Trophoblast cell (in vitro differentiated cells and primary cell): ENCODE measurements around the gene MAML3.

Experiments
- DNase-seq, 2 donors: peaks; one replicate each; pipeline ENCODE4 v3.0.0-alpha.2; 2016
- H2AFZ ChIP-seq: 2 replicates; pipeline ENCODE4 v1.6.1; 2013; ENCODE audit warnings: low read length, moderate library complexity, mild to moderate bottlenecking; ENCODE audit not compliant: insufficient read depth, poor library complexity
- H2AK5ac ChIP-seq: 2 replicates; pipeline ENCODE4 v1.6.1; 2013; ENCODE audit warnings: mild to moderate bottlenecking, low read length
- H2BK120ac ChIP-seq: 2 replicates; pipeline ENCODE4 v1.6.1; 2013; ENCODE audit warnings: low read length, mild to moderate bottlenecking, moderate library complexity; ENCODE audit not compliant: insufficient read depth, poor library complexity
- H2BK12ac ChIP-seq: 2 replicates; pipeline ENCODE4 v1.6.1; 2013; ENCODE audit warnings: mild to moderate bottlenecking, low read length, moderate library complexity
- H2BK5ac ChIP-seq: 2 replicates; pipeline ENCODE4 v1.6.1; 2013; ENCODE audit warnings: low read length, low read depth, moderate library complexity, mild to moderate bottlenecking; ENCODE audit not compliant: poor library complexity
- H3K14ac ChIP-seq: 2 replicates; pipeline ENCODE4 v1.6.1; 2013; ENCODE audit warnings: mild to moderate bottlenecking, low read length
- H3K18ac ChIP-seq: 2 replicates; pipeline ENCODE4 v1.6.1; 2013; ENCODE audit warnings: mild to moderate bottlenecking, low read length
- H3K23ac ChIP-seq: 2 replicates; pipeline ENCODE4 v1.6.1; 2013; ENCODE audit warnings: low read length
- H3K27ac ChIP-seq: 2 replicates; pipeline ENCODE4 v1.5.1; 2013; ENCODE audit warnings: low read depth, mild to moderate bottlenecking, inconsistent platforms, low read length, moderate library complexity
- H3K27me3 ChIP-seq: 2 replicates; pipeline ENCODE4 v1.6.1; 2013; ENCODE audit warnings: inconsistent platforms, mild to moderate bottlenecking, low read length, moderate library complexity; ENCODE audit not compliant: insufficient read depth
- H3K36me3 ChIP-seq, 2 experiments: 1 replicate in 1 of 2; 2 replicates in 1 of 2; pipeline ENCODE4 v1.6.1; 2013; ENCODE audit warnings: low read length in 2 of 2, mild to moderate bottlenecking in 2 of 2, moderate library complexity in 1 of 2; ENCODE audit not compliant: insufficient read depth in 2 of 2, control insufficient read depth in 1 of 2
- H3K4ac ChIP-seq: 2 replicates; pipeline ENCODE4 v1.6.1; 2013; ENCODE audit warnings: low read depth, mild to moderate bottlenecking, low read length, moderate library complexity
- H3K4me1 ChIP-seq, 2 experiments: 1 replicate in 1 of 2; 2 replicates in 1 of 2; pipeline ENCODE4 v1.6.1; 2013; ENCODE audit warnings: low read length in 2 of 2, mild to moderate bottlenecking in 2 of 2, moderate library complexity in 1 of 2; ENCODE audit not compliant: insufficient read depth in 2 of 2, control insufficient read depth in 1 of 2
- H3K4me2 ChIP-seq: 2 replicates; pipeline ENCODE4 v1.6.1; 2013; ENCODE audit warnings: inconsistent platforms, mild to moderate bottlenecking, low read length, moderate library complexity
- H3K4me3 ChIP-seq: 2 replicates; pipeline ENCODE4 v1.5.1; 2013; ENCODE audit warnings: mild to moderate bottlenecking, low read depth, low read length, inconsistent platforms
- H3K79me1 ChIP-seq: one replicate; pipeline ENCODE4 v1.6.1; 2013; ENCODE audit warnings: low read length
- H3K79me2 ChIP-seq: 2 replicates; pipeline ENCODE4 v1.6.1; 2013; ENCODE audit warnings: low read length, mild to moderate bottlenecking; ENCODE audit not compliant: control insufficient read depth, insufficient read depth, poor library complexity
- H3K9ac ChIP-seq: 2 replicates; pipeline ENCODE4 v1.6.1; 2013; ENCODE audit warnings: mild to moderate bottlenecking, low read length
- H3K9me3 ChIP-seq: 2 replicates; pipeline ENCODE4 v1.6.1; 2013; ENCODE audit warnings: low read depth, mild to moderate bottlenecking, control low read depth, inconsistent platforms, low read length; ENCODE audit not compliant: insufficient read depth
- H4K12ac ChIP-seq: 2 replicates; pipeline ENCODE4 v1.6.1; 2013; ENCODE audit warnings: low read depth, mild to moderate bottlenecking, low read length, moderate library complexity
- H4K8ac ChIP-seq: 2 replicates; pipeline ENCODE4 v1.6.1; 2013; ENCODE audit warnings: low read depth, mild to moderate bottlenecking, low read length, moderate library complexity
- H4K91ac ChIP-seq: one replicate; pipeline ENCODE4 v1.6.1; 2013; ENCODE audit warnings: low read depth, mild to moderate bottlenecking, low read length, moderate library complexity
- WGBS: extraction: QIAGEN DNeasy Blood & Tissue Kit; methylation state at CpG from one replicate; pipeline ENCODE4 v1.1.7; 2013; ENCODE audit warnings: missing lambda C conversion rate; ENCODE audit not compliant: insufficient read length, insufficient coverage; ENCODE audit errors: extremely low coverage; 5-methylcytosine and 5-hydroxymethylcytosine counted together

MAML3 gene

DNA sequence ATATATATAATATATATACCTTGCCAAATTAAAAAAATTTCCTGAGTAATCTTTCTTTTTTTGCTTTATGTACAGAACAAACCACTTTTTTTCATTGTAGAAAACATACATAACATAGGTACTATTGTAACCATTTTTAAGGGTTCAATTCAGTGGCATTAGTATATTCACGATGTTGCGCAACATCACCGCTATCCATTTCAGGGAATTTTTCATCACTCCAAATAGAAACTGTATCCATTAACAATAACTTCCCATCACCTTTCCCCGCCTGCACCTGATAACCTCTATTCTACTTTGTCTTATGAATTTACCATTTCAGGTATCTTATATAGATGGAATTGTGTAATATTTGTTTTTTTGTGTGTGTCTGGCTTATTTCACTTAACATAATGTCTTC, 363.7 kb downstream of the MAML3 start:
- no peak overlapping the region for H3K23ac ChIP-seq
- no peak overlapping the region for H2AFZ ChIP-seq
- H4K12ac ChIP-seq: no peak overlapping the region
- no peak overlapping the region for H4K91ac ChIP-seq
- no peak overlapping the region for H3K4me3 ChIP-seq
- no peak overlapping the region for H3K9ac ChIP-seq
- H4K8ac ChIP-seq: no peak overlapping the region
- WGBS: no CpG with 5 or more reads among the region's 4 CpGs
- H3K14ac ChIP-seq: no peak overlapping the region
- no peak overlapping the region for H3K27ac ChIP-seq
- H3K27me3 ChIP-seq: no peaks in the 10 kb centered on the region
- no peak overlapping the region for H2BK12ac ChIP-seq
- H3K36me3 ChIP-seq: no peaks in the 10 kb centered on the region
- no peak overlapping the region for H2BK120ac ChIP-seq
- H3K18ac ChIP-seq: no peak overlapping the region
- no peaks in the 10 kb centered on the region for H3K9me3 ChIP-seq
- H3K4ac ChIP-seq: no peak overlapping the region
- no peaks in the 10 kb centered on the region for H3K4me1 ChIP-seq
- no peak overlapping the region for H2BK5ac ChIP-seq
- DNase-seq: no peak
- no peak overlapping the region for H2AK5ac ChIP-seq
- no peaks in the 10 kb centered on the region for H3K79me2 ChIP-seq
- no peaks in the 10 kb centered on the region for H3K79me1 ChIP-seq
- H3K4me2 ChIP-seq: no peak overlapping the region

DNA sequence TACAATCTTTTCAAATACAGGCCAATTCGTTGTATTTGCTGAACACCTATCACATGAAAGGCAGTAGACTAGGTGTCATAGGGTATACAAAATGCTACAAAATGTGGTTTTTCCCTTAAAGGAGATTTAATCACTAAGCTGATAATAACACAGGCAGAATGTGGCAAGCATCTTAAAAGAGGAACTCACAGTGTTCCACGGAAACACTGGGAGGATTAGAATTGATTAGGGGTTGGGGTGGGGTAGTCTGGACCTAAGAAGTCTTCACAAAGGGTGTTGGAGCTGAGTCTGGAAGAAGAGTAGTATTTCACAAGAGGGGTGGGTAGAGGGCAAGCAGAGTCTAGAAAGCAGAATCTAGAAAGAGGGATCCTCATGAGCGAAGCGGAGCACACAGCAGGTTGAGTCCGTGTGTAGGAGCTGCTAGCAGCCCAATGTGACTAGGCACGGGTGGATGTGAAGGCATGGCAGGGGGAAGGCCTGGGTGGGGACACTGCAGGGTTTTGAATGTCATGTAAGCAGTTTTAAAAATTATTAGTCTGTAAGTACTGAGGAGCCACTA, 364.8 kb downstream of the MAML3 start:
- H2AK5ac ChIP-seq: no peak overlapping the region
- H2BK120ac ChIP-seq: no peak overlapping the region
- WGBS: no CpG with 5 or more reads among the region's 6 CpGs
- no peaks in the 10 kb centered on the region for H3K27me3 ChIP-seq
- DNase-seq: no peak
- no peak overlapping the region for H2BK5ac ChIP-seq
- no peaks in the 10 kb centered on the region for H3K79me2 ChIP-seq
- no peaks in the 10 kb centered on the region for H3K36me3 ChIP-seq
- H2AFZ ChIP-seq: no peak overlapping the region
- no peak overlapping the region for H3K23ac ChIP-seq
- H3K79me1 ChIP-seq: no peaks in the 10 kb centered on the region
- H3K9ac ChIP-seq: no peak overlapping the region
- H3K9me3 ChIP-seq: no peaks in the 10 kb centered on the region
- H3K4me1 ChIP-seq: peaks cover 0 to 4% of the 10 kb centered on the region in 2 experiments
- no peak overlapping the region for H3K18ac ChIP-seq
- H3K4me2 ChIP-seq: no peak overlapping the region
- H4K8ac ChIP-seq: no peak overlapping the region
- no peak overlapping the region for H2BK12ac ChIP-seq
- no peak overlapping the region for H3K4ac ChIP-seq
- H3K27ac ChIP-seq: no peak overlapping the region
- H4K12ac ChIP-seq: no peak overlapping the region
- H3K14ac ChIP-seq: no peak overlapping the region
- no peak overlapping the region for H3K4me3 ChIP-seq
- no peak overlapping the region for H4K91ac ChIP-seq

DNA sequence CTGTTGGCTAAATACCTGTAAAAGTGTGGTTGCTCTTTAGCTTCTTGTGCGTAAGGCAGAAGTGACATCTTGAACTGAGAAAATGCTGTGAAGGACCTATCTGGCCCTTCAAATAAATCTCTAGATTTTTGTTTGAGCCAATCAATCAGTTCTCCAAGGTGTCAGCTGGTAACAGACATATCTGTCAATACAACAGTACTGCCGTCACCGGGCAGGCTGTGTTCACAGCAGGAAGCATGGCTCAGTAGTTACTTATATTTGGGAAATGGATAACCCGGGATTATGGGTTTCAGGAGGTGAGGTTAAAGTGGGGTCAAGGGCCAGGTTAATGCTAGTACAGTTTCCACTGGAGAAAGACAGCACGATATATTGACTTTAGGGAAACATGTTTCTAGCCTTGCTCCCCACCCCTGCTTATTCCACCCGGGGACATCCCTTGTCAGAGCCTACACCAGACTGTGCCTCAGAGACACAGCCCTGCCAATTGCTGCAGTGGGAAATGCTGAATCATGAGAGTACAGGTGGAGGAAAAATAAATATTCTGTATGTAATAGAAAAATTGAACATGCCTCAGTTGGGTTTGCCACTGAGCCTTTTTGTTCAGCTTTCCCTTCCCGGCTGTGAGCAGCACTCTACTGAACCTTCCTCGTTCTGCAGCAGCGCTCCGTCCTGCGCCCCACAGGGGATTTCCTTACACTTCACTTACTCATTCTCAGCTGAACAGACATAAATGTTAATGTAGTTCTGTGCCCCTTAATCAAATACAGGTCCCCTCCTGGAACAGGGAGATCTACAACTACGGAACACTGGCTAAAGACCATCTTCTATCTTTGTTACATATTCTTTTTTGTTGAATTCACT, 367.3 kb downstream of the MAML3 start:
- Histone ChIP-seq H3K9me3 (no peaks in the 10 kb centered on the region), H2BK120ac (no peak overlapping the region), H4K12ac (no peak overlapping the region), H3K27me3 (no peaks in the 10 kb centered on the region), H2BK5ac (no peak overlapping the region), H3K79me1 (peaks cover 3% of the 10 kb centered on the region), H3K18ac (no peak overlapping the region), H3K14ac (no peak overlapping the region), H3K23ac (no peak overlapping the region), H3K4ac (no peak overlapping the region), H4K91ac (no peak overlapping the region), H2BK12ac (no peak overlapping the region), H3K9ac (no peak overlapping the region), H2AK5ac (no peak overlapping the region), H3K27ac (no peak overlapping the region), H3K79me2 (no peaks in the 10 kb centered on the region), H2AFZ (no peak overlapping the region), H4K8ac (no peak overlapping the region), H3K4me3 (no peak overlapping the region), H3K4me1 (peaks cover 9 to 12% of the 10 kb centered on the region in 2 experiments), H3K4me2 (no peak overlapping the region), H3K36me3 (no peaks in the 10 kb centered on the region)
- no peak for DNase-seq
- no CpG with 5 or more reads among the region's 12 CpGs for WGBS

GRCh38 chr4:139785356-139785755, 368.6 kb downstream of the MAML3 start:
- no peak overlapping the region for H3K4me3 ChIP-seq
- peaks cover 9 to 12% of the 10 kb centered on the region in 2 experiments for H3K4me1 ChIP-seq
- H4K12ac ChIP-seq: no peak overlapping the region
- H4K91ac ChIP-seq: no peak overlapping the region
- no peak for DNase-seq
- no peak overlapping the region for H3K14ac ChIP-seq
- H3K23ac ChIP-seq: no peak overlapping the region
- H4K8ac ChIP-seq: no peak overlapping the region
- no peak overlapping the region for H3K9ac ChIP-seq
- H3K9me3 ChIP-seq: no peaks in the 10 kb centered on the region
- no peak overlapping the region for H2BK120ac ChIP-seq
- no peak overlapping the region for H3K18ac ChIP-seq
- no peak overlapping the region for H2BK5ac ChIP-seq
- no CpG with 5 or more reads among the region's 4 CpGs for WGBS
- no peak overlapping the region for H3K27ac ChIP-seq
- no peak overlapping the region for H3K4ac ChIP-seq
- H3K79me2 ChIP-seq: no peaks in the 10 kb centered on the region
- H2AFZ ChIP-seq: no peak overlapping the region
- H3K4me2 ChIP-seq: no peak overlapping the region
- H3K79me1 ChIP-seq: peaks cover 3% of the 10 kb centered on the region
- H2AK5ac ChIP-seq: no peak overlapping the region
- H3K27me3 ChIP-seq: no peaks in the 10 kb centered on the region
- no peaks in the 10 kb centered on the region for H3K36me3 ChIP-seq
- no peak overlapping the region for H2BK12ac ChIP-seq
